Adrenal gland (tissue), 19 donors: ENCODE results near the gene DPY30. TPM values are rescaled to one million over a fixed set of nuclear protein-coding genes. Genes with fewer than 3 reads are reported as not detected.

Source experiments
- DNase-seq, 7 donors: peaks; one replicate each; pipeline ENCODE4 v3.0.0-alpha.2; 2019 to 2020
- H3K27ac ChIP-seq, 5 donors: fragments of 200-600 bp; sonication (generic) in 4 of 5; 1 replicate in 3 of 5; 2 replicates in 2 of 5; pipeline versions ENCODE4 v1.5.1 to v1.8.0; 2016 to 2020; ENCODE audit warnings: mild to moderate bottlenecking in 1 of 5
- H3K27me3 ChIP-seq: fragments of 200-600 bp; 2 replicates; pipeline ENCODE4 v1.8.0; 2021
- H3K36me3 ChIP-seq, 2 donors: fragments of 200-600 bp; replicated peaks in 1 of 2; 1 replicate in 1 of 2; 2 replicates in 1 of 2; pipeline versions ENCODE4 v1.5.1 to v1.8.0; 2018 to 2022
- H3K4me1 ChIP-seq, 2 donors: fragments of 200-600 bp; replicated peaks in 1 of 2; 1 replicate in 1 of 2; 2 replicates in 1 of 2; pipeline versions ENCODE4 v1.5.1 to v1.8.0; 2018 to 2021
- H3K4me3 ChIP-seq, 4 donors: fragments of 200-600 bp; sonication (generic) in 3 of 4; one replicate each; pipeline ENCODE4 v1.5.1; 2016 to 2018
- H3K9me3 ChIP-seq, 3 donors: fragments of 200-600 bp; sonication (generic) in 1 of 3; replicated peaks in 1 of 3; 1 replicate in 2 of 3; 2 replicates in 1 of 3; pipeline versions ENCODE4 v1.5.1 to v1.8.0; 2016 to 2021
- POLR2A ChIP-seq, 2 donors: fragments of 450-650 bp; IDR thresholded peaks; one replicate each; pipeline ENCODE4 v1.6.1; 2017; ENCODE audit warnings: antibody characterized with exemption in 2 of 2, mild to moderate bottlenecking in 2 of 2, moderate library complexity in 1 of 2
- WGBS, 4 donors: extraction: QIAGEN DNeasy Blood & Tissue Kit in 2 of 4; methylation state at CpG; one replicate each; pipeline versions ENCODE4 v1.1.5 to v1.1.7; 2013 to 2017; 5-methylcytosine and 5-hydroxymethylcytosine counted together
- intact Hi-C, 2 donors: fragments of 100-400 bp; cut with DNase I; formaldehyde crosslinking; loops; one replicate each; pipeline versions ENCODE4 v1.14.1 to v1.15.0; 2022 to 2023
- long read RNA-seq, 10 donors: library from polyadenylated mRNA in 3 of 10; unstranded in 2 of 10; stranded (forward) in 1 of 10; transcript quantifications; one replicate each; pipeline ENCODE4 v2.0.0 and lab custom pipeline, GENCODE V29; 2021 to 2026
- polyA plus RNA-seq, 3 donors: library from polyadenylated mRNA; stranded (reverse); fragments of 200-250 nt in 2 of 3; fragments of 350-450 nt in 1 of 3; fragmentation: Illumina TruSeq in 1 of 3; extraction: RNeasy Lipid Tissue Mini Kit (QIAGEN cat#74804) in 1 of 3; gene quantifications; one replicate each; pipeline ENCODE4 v1.2.3, GENCODE V29; 2013 to 2014
- total RNA-seq, 9 donors: library from RNA; depleted of rRNA in 4 of 9; stranded (reverse); fragments of >200 nt in 4 of 9; fragments of 120-200 nt in 1 of 9; fragmentation: NEBNext Ultra II Directional in 1 of 9; extraction: Animal tissue kit (Norgen Biotek cat#: 25700) in 1 of 9; gene quantifications; one replicate each; pipeline versions ENCODE4 v1.1.0 to v1.2.4, GENCODE V29; 2013 to 2023
- TF ChIP-seq, protein P1 (sequence below), 6 experiments: fragments of 450-650 bp in 4 of 6; fragments of 200-600 bp in 2 of 6; sonication (generic) in 1 of 6; IDR thresholded peaks; 1 replicate in 5 of 6; 2 replicates in 1 of 6; pipeline versions ENCODE4 v1.5.1 to v1.8.0; 2016 to 2021; ENCODE audit warnings: antibody characterized with exemption in 6 of 6, mild to moderate bottlenecking in 2 of 6, moderate library complexity in 1 of 6
- donor health status: healthy with polysubstance abuse.
- donor health status: Bipolar disorder and iron deficiency.
- donor health status: DM: yes; HTN: yes; CAD: no.
- donor health status: DM: no; HTN: no; CAD: no.
- donor health status: DM: no; HTN: no; CAD: no.
- donor health status: DM: yes; HTN: yes; CAD: no.

The DPY30 gene
- total RNA-seq, result 100 to 1,000 TPM in 2 of 9 donors, 10 to 100 TPM in 7; 69.5 to 127 (median 92.6) TPM
- polyA plus RNA-seq, result 100 to 1,000 TPM in 2 of 3 donors, 10 to 100 TPM in 1; 84.5 to 177 (median 149) TPM
- long read RNA-seq, donor 1, transcript DPY30-202 (5 exons, 708 nt), result major isoform, 150 of 177 reads
- long read RNA-seq, donor 1, transcript DPY30-201 (5 exons, 631 nt), result minor isoform, 7 of 177 reads
- long read RNA-seq, donor 1, partial matches to known transcripts, result 18 of 177 reads
- long read RNA-seq, donor 1, other reads (novel, unspliced or antisense), result 0 of 177 reads
- long read RNA-seq, donor 2, transcript DPY30-202 (5 exons, 708 nt), result major isoform, 100 of 107 reads
- long read RNA-seq, donor 2, partial matches to known transcripts, result 0 of 107 reads
- long read RNA-seq, donor 2, other reads (novel, unspliced or antisense), result 0 of 107 reads
- long read RNA-seq, donor 3, transcript DPY30-202 (5 exons, 708 nt), result major isoform, 84 of 97 reads
- long read RNA-seq, donor 3, transcript DPY30-201 (5 exons, 631 nt), result minor isoform, 6 of 97 reads
- long read RNA-seq, donor 3, partial matches to known transcripts, result 7 of 97 reads
- long read RNA-seq, donor 3, other reads (novel, unspliced or antisense), result 0 of 97 reads
- long read RNA-seq, donor 4, transcript DPY30-202 (5 exons, 708 nt), result major isoform, 69 of 77 reads
- long read RNA-seq, donor 4, partial matches to known transcripts, result 1 of 77 reads
- long read RNA-seq, donor 4, other reads (novel, unspliced or antisense), result 4 of 77 reads
- long read RNA-seq, donor 5, transcript DPY30-202 (5 exons, 708 nt), result major isoform, 47 of 61 reads
- long read RNA-seq, donor 5, partial matches to known transcripts, result 3 of 61 reads
- long read RNA-seq, donor 5, other reads (novel, unspliced or antisense), result 5 of 61 reads
- long read RNA-seq, donor 6, transcript DPY30-202 (5 exons, 708 nt), result major isoform, 35 of 47 reads
- long read RNA-seq, donor 6, partial matches to known transcripts, result 4 of 47 reads
- long read RNA-seq, donor 6, other reads (novel, unspliced or antisense), result 6 of 47 reads
- long read RNA-seq, donor 7, transcript DPY30-202 (5 exons, 708 nt), result major isoform, 68 of 79 reads
- long read RNA-seq, donor 7, partial matches to known transcripts, result 7 of 79 reads
- long read RNA-seq, donor 7, other reads (novel, unspliced or antisense), result 0 of 79 reads
- long read RNA-seq, donor 8, transcript DPY30-201 (5 exons, 631 nt), result minor isoform, 7 of 140 reads
- long read RNA-seq, donor 8, transcript DPY30-202 (5 exons, 708 nt), result major isoform, 123 of 140 reads
- long read RNA-seq, donor 8, partial matches to known transcripts, result 7 of 140 reads
- long read RNA-seq, donor 8, other reads (novel, unspliced or antisense), result 0 of 140 reads
- long read RNA-seq, donor 9, transcript DPY30-202 (5 exons, 708 nt), result major isoform, 69 of 86 reads
- long read RNA-seq, donor 9, partial matches to known transcripts, result 13 of 86 reads
- long read RNA-seq, donor 9, other reads (novel, unspliced or antisense), result 0 of 86 reads
- long read RNA-seq, donor 10, transcript DPY30-202 (5 exons, 708 nt), result major isoform, 50 of 54 reads
- long read RNA-seq, donor 10, partial matches to known transcripts, result 0 of 54 reads
- long read RNA-seq, donor 10, other reads (novel, unspliced or antisense), result 0 of 54 reads

DNA sequence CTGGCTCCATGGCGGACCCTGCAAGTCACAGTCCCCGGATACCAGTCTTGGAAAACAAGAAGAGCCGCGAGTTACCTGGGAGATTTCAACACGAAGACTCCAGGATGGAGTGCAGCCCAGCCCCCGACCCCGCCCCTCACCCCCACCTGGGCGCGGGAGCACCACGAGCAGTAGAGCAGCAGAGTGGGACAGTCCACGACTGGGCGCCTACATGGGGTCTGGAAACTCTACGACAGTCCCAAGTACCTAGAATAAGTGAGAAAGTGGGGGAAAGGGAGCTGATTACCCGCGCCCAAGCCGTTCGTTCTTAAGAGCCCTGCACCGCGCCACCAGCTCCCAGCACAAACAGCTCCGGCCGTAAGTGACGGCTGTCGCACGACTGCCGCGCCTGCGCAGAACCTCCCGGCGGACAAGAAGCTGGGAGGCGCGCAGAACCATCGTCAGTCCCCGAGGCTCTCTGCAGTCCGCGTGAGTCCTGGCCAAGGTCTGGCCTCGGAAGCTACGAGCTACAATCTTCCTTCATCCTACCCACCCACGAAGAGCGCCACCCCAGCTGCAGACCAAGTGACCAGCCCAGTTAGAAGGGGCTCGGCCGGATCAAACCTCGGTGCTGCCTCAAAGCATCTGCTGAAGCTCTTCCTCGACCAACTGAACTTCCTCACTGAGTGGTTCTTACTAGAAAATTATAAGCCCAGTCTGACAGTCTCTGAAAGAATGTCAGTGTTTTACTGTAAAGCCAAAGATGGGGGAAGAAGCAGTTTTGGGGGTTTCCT is at the start of gene DPY30:
Gene DPY30, minus strand, starts transcription at position 359 of the 773 bp plus-strand sequence. Its CDS starts 349 bp downstream, at position 10.
- TF ChIP-seq, protein P1, sequence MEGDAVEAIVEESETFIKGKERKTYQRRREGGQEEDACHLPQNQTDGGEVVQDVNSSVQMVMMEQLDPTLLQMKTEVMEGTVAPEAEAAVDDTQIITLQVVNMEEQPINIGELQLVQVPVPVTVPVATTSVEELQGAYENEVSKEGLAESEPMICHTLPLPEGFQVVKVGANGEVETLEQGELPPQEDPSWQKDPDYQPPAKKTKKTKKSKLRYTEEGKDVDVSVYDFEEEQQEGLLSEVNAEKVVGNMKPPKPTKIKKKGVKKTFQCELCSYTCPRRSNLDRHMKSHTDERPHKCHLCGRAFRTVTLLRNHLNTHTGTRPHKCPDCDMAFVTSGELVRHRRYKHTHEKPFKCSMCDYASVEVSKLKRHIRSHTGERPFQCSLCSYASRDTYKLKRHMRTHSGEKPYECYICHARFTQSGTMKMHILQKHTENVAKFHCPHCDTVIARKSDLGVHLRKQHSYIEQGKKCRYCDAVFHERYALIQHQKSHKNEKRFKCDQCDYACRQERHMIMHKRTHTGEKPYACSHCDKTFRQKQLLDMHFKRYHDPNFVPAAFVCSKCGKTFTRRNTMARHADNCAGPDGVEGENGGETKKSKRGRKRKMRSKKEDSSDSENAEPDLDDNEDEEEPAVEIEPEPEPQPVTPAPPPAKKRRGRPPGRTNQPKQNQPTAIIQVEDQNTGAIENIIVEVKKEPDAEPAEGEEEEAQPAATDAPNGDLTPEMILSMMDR (IDR thresholded peaks at IDR 0.05), result no peak
- peak; percentile 60 to 95 for TF ChIP-seq POLR2A (IDR thresholded peaks at IDR 0.05)
- H3K4me1 ChIP-seq, result peaks cover 5 to 7% of the 10 kb centered on the region in 2 donors
- no peaks in the 10 kb centered on the region for H3K9me3 ChIP-seq
- H3K27me3 ChIP-seq, result no peaks in the 10 kb centered on the region
- no peaks in the 10 kb centered on the region for H3K36me3 ChIP-seq
- 0 to 2% (median 0%) methylated on average over 17 to 43 of the region's 43 CpGs for WGBS, 4 donors
- DNase-seq, result peak; percentile 93 to 96 (median 94)
- H3K4me3 ChIP-seq, result peak within 1 kb of the TSS; percentile 59 to 95 (median 80)
- peak within 1 kb of the TSS; percentile 18 to 92 (median 85) for H3K27ac ChIP-seq
- intact Hi-C loops, result no loop called here

DNA sequence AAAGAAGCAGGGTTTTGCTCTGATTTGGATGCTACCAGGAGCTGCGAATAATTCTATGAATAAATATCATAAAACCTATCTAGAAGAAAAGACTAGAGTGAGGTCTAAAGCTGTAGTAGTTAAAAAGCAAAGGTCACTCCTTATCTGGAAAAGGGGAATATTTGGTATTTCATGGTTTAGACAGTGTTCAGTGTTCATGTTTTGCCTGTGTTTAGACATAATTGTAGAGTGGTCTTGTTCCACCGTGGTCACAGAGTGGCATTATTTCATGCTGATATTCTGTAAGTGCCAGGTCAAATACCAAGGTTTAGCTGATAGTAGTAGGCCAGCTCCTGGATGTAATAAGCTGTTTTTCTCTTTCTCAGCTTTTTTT is 34.5 kb upstream of the DPY30 start:
- WGBS, 4 donors, result 84 to 94% (median 90%) methylated on average over 2 of the region's 2 CpGs
- TF ChIP-seq, protein P1 (IDR thresholded peaks at IDR 0.05), result no peak
- no peak for TF ChIP-seq POLR2A (IDR thresholded peaks at IDR 0.05)

DNA sequence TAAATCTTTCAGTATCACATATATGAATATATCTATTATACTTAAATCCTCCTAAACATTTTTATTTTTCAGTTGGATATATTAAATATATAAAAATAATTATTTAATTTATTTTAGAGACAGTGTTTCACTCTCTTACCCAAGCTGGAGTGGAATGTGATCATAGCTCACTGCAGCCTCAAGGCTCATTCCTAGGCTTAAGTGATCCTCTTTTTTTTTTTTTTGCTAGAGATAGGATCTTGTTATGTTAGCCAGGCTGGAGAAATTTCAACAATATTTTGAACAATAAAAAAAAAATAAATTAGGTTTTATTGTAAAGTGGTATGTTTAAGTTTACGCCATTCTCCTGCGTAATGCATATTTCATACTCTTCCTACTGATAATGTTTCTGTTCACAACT is 27.9 kb upstream of the DPY30 start:
- no peaks in the 10 kb centered on the region for H3K9me3 ChIP-seq
- peaks cover 0 to 23% of the 10 kb centered on the region in 2 donors for H3K4me1 ChIP-seq
- no peaks in the 10 kb centered on the region for H3K27me3 ChIP-seq
- H3K36me3 ChIP-seq, result no peaks in the 10 kb centered on the region
- no peak for TF ChIP-seq POLR2A (IDR thresholded peaks at IDR 0.05)
- TF ChIP-seq, protein P1 (IDR thresholded peaks at IDR 0.05), result no peak
- no peak for DNase-seq
- no peak overlapping the region for H3K4me3 ChIP-seq
- WGBS, 4 donors, result 95 to 100% (median 97%) methylated on average over 2 of the region's 2 CpGs
- intact Hi-C loops, result no loop called here
- H3K27ac ChIP-seq, result no peak overlapping the region

More for the DNA sequence above, 34.5 kb upstream of the DPY30 start:
- Histone ChIP-seq H3K36me3 (no peaks in the 10 kb centered on the region), H3K4me1 (peaks cover 0 to 13% of the 10 kb centered on the region in 2 donors), H3K9me3 (no peaks in the 10 kb centered on the region), H3K27ac (no peak overlapping the region), H3K4me3 (no peak overlapping the region), H3K27me3 (no peaks in the 10 kb centered on the region)
- DNase-seq, result no peak
- intact Hi-C loops, result no loop called here
